Cortex of kidney (tissue), 1 donor: Measurements from ENCODE around the gene FGF9.

Source experiments
- DNase-seq: peaks from one replicate; lab custom pipeline; 2025; lab: John Stamatoyannopoulos, UW

Gene FGF9

GRCh38 chr13:21670883-21671619, at the start of gene FGF9:
Gene FGF9 (plus strand): TSS chr13:21671073. CDS start chr13:21671913, 840 bp downstream.
- no peak for DNase-seq

- DNase-seq: no peak
Observed at GRCh38 chr13:21625366-21625765, 45.5 kb upstream of the FGF9 start.

- DNase-seq: no peak
Observed at GRCh38 chr13:21632196-21632595, 38.7 kb upstream of the FGF9 start.

GRCh38 chr13:21636656-21637055, 34.2 kb upstream of the FGF9 start:
- no peak for DNase-seq

- DNase-seq: no peak
Observed at GRCh38 chr13:21637296-21637695, 33.6 kb upstream of the FGF9 start.

- no peak for DNase-seq
Observed at GRCh38 chr13:21638319-21639282, 32.3 kb upstream of the FGF9 start.

GRCh38 chr13:21639561-21639960, 31.3 kb upstream of the FGF9 start:
- DNase-seq: no peak

- DNase-seq: no peak
Observed at GRCh38 chr13:21641629-21642028, 29.2 kb upstream of the FGF9 start.

GRCh38 chr13:21657538-21657937, 13.3 kb upstream of the FGF9 start:
- DNase-seq: no peak

GRCh38 chr13:21659087-21659486, 11.8 kb upstream of the FGF9 start:
- DNase-seq: no peak

- no peak for DNase-seq
Observed at GRCh38 chr13:21661097-21661909, 9.6 kb upstream of the FGF9 start.

- DNase-seq: no peak
Observed at GRCh38 chr13:21663197-21663596, 7.7 kb upstream of the FGF9 start.

GRCh38 chr13:21668732-21669275, 2.1 kb upstream of the FGF9 start:
- no peak for DNase-seq

GRCh38 chr13:21670006-21670882, 629 bp upstream of the FGF9 start:
- DNase-seq: no peak

- no peak for DNase-seq
Observed at GRCh38 chr13:21671620-21672286, 880 bp downstream of the FGF9 start.

GRCh38 chr13:21672287-21672680, 1.4 kb downstream of the FGF9 start:
- no peak for DNase-seq

- DNase-seq: no peak
Observed at GRCh38 chr13:21672796-21673538, 2.1 kb downstream of the FGF9 start.

GRCh38 chr13:21673539-21673788, 2.6 kb downstream of the FGF9 start:
- DNase-seq: no peak

- DNase-seq: no peak
Observed at GRCh38 chr13:21673789-21674489, 3.1 kb downstream of the FGF9 start.
